Posterior vena cava (tissue), 2 donors: Measurements from ENCODE around the gene ETV6. TPM values are rescaled to one million over a fixed set of nuclear protein-coding genes. Genes with fewer than 3 reads are reported as not detected.

Source experiments
- DNase-seq: peaks from one replicate; pipeline ENCODE4 v3.0.0-alpha.2; 2020; ENCODE audit warnings: low spot score
- intact Hi-C, 2 donors: fragments of 100-400 bp; cut with DNase I; formaldehyde crosslinking; loops; one replicate each; pipeline versions ENCODE4 v1.14.1 to v1.14.2; 2022 to 2023
- total RNA-seq, 2 donors: library from RNA; stranded (reverse); fragmentation: NEBNext Ultra II Directional; extraction: Animal tissue kit (Norgen Biotek cat#: 25700); gene quantifications; one replicate each; pipeline ENCODE4 v1.2.1, GENCODE V29; 2021
- donor health status: DM: yes; HTN: yes; CAD: no.
- donor health status: DM: yes; HTN: yes; CAD: no.

ETV6 gene
- total RNA-seq, 2 donors from 2014 or later = 60.3 to 65.7 TPM

GRCh38 chr12:11638315-11638916 is 11.1 kb upstream of the ETV6 start:
- intact Hi-C loops = no loop called here
- no peak for DNase-seq

DNA sequence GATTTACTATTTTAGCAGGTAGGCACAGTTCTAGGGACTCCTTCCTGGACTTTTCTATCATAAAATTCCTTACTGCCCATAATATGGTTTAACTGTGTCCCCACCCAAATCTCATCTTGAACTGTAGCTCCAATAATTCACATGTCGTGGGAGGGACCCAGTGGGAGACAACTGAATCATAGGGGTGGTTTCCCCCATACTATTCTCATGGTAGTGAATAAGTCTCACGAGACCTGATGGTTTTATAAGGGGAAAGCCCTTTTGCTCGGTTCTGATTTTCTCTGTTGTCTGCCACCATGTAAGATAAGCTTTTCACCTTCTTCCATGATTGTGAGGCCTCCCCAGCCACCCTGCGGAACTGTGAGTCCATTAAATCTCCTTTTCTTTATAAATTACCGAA is 10.0 kb upstream of the ETV6 start:
- DNase-seq = no peak
- intact Hi-C loops = no loop called here

- no peak for DNase-seq
- intact Hi-C loops = loop anchor here in 1 of 2 donors (10.0 kb wide), 1 partner anchor 57 kb away; no protein-coding TSS in a partner anchor
These were observed 8.0 kb upstream of the ETV6 start for GRCh38 chr12:11641522-11641921.

DNA sequence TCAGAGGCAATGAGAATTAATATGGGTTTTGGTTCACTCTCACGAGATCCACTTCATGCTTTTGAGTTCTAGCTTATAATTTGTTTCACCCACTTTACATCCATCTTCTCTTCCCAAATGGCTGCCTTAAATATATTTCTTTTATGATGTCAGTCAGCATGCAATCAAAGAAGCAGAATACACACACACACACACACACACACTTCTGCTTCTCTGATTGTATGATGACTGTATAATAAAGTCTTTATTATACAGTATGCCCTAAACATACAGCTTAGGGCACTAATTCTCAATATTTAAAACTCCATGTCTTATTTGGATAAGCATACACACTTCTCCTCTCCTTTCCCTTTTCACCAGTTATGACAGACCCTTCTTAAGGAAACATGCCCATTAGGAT is 6.7 kb upstream of the ETV6 start:
- intact Hi-C loops = loop anchor here in 1 of 2 donors (10.0 kb wide), 1 partner anchor 58 kb away; no protein-coding TSS in a partner anchor

GRCh38 chr12:11645391-11645790 is 4.1 kb upstream of the ETV6 start:
- intact Hi-C loops = loop anchor here in 1 of 2 donors (10.0 kb wide), 1 partner anchor 61 kb away; no protein-coding TSS in a partner anchor

More for the DNA sequence above, 6.7 kb upstream of the ETV6 start:
- DNase-seq = no peak

DNA sequence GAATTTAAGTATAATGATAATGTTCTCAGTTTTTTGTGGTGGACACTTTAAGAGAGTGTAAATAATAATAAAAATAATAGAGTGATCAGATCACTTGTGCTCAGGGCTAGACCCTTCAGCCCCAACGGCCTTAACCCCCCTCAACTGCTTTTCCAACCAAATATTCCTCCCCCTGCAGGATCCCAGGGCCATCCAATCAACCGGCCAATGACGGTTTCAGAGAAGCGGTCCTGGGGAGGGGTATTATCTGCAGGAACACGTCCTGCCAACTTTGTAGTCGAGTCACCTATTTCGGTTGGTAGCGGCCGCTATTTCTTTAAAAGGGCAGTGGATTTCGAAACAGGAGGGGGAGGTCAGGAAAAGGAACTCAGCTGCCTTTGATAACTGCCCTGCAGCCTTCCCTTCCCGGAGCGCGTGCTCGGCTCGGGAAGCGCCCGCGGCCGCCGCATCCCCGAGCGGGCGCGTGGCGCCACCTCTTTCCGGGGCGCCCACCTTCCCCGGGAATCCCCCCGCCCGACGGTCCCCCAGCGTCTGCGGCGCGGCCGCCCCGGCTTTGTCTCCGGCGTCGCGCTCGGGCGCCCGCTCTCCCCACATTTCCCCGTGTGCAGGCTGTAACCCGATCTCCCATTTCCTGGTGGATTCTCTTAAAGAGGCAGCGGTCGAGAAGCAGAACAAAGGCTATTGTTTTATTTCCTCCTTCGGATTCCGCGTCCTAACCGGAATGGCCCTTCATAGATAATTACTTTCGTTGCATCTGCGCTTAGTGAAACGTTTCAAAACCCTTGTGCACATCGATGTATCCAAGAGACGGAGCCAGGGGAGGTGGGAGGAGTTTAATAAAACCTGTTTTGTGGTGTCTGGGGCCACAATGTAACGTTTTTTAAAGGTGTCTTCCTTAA is 711 bp upstream of the ETV6 start:
- DNase-seq = peak; percentile 84
- intact Hi-C loops = loop anchor here in 1 of 2 donors (10.0 kb wide), 1 partner anchor 64 kb away; no protein-coding TSS in a partner anchor

More at GRCh38 chr12:11645391-11645790, 4.1 kb upstream of the ETV6 start:
- DNase-seq = no peak

GRCh38 chr12:11650286-11651281 is 1.1 kb downstream of the ETV6 start:
- intact Hi-C loops = loop anchor here (5.0 to 10.0 kb wide), 3 partner anchors 102 to 237 kb away; no protein-coding TSS in a partner anchor

GRCh38 chr12:11651381-11651780 is 1.9 kb downstream of the ETV6 start:
- no peak for DNase-seq
- intact Hi-C loops = loop anchor here (5.0 to 10.0 kb wide), 3 partner anchors 101 to 236 kb away; no protein-coding TSS in a partner anchor

More at GRCh38 chr12:11650286-11651281, 1.1 kb downstream of the ETV6 start:
- DNase-seq = no peak

DNA sequence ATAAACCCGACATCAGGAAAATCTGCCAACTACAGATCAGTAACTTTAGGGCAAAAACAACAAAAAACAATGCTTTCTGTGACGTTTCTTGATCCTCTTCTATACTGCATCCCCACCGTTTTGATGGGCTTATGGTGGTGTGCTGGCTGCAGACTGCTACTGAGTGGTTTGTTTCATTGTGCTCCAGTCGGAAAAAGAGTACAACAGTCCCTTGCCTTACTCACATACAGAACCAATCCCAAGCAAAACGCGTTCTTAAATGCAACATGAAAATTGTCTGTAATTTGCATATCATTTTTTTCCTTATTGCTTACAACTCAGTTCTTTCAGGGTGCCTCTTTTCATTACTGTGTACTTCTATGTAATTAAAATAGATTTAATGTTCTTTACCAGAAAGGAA is 2.3 kb downstream of the ETV6 start:
- intact Hi-C loops = loop anchor here (5.0 to 10.0 kb wide), 3 partner anchors 101 to 236 kb away; no protein-coding TSS in a partner anchor
- no peak for DNase-seq

DNA sequence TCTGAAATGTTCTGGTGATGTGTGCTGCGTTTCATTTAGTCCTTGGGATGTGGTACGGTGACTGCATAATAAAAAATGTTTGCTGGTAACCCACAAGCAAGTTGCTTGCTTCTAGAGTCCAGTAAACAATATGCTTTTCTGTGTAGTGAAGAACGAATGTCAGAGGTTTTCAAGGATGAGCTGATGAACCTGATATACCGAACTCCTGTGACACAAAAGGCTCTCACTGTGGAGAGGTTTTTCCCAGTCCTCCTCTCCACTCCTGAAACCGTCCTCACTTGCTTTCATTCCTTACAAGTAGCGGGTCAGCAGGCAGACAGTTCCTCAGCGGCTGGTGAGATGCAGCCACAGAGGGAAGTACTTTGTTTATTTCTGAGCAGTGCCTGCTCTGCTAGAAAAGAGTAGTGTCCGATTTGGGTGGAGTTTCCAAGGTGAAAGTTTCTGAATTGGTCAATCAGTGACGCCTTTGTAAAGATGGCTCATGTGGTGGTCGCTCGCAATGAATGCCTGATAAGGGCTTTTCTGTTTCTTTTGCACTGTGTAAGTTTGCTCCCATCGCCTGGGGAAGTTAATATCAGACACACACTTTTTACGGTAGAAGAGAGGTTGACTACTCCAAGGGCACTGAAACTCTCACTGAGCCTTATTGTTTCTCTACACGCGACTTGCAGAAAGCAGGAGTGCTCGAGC is 3.0 kb downstream of the ETV6 start:
- peak; percentile 79 for DNase-seq
- intact Hi-C loops = loop anchor here (5.0 to 10.0 kb wide), 3 partner anchors 100 to 235 kb away; no protein-coding TSS in a partner anchor

DNA sequence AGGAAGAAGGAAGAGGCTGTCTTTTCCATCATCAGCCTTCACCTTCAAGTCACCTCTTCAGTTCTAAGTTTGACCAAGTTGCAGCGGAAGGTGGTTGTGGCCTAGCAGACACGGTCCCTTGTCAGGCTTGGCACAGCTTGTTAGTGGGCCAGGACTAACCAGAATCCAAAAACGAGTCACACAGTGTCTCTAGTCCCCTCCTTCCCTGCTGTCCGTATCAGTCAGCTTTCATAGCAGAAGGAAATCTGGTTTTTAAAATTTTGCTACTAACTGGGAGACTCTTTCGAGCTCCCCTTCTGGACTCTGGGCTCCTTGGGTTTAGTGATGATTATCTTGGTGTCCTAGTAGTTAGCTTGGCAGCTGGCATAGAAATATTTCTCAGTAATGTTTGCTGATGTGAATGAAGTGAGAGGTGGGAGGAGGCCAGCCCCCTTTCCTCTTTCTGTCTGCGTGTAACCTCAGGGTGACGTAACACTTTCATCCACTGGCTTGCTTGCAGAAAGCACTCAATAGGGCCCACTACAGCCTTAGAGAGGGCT is 3.8 kb downstream of the ETV6 start:
- DNase-seq = no peak
- intact Hi-C loops = loop anchor here (5.0 to 10.0 kb wide), 3 partner anchors 99 to 234 kb away; no protein-coding TSS in a partner anchor

GRCh38 chr12:11654338-11654737 is 4.9 kb downstream of the ETV6 start:
- DNase-seq = no peak
- intact Hi-C loops = loop anchor here (5.0 to 10.0 kb wide), 3 partner anchors 98 to 233 kb away; no protein-coding TSS in a partner anchor

GRCh38 chr12:11654802-11655201 is 5.3 kb downstream of the ETV6 start:
- DNase-seq = no peak
- intact Hi-C loops = loop anchor here (5.0 to 10.0 kb wide), 3 partner anchors 97 to 232 kb away; no protein-coding TSS in a partner anchor

GRCh38 chr12:11655842-11656241 is 6.4 kb downstream of the ETV6 start:
- intact Hi-C loops = loop anchor here in 1 of 2 donors (10.0 kb wide), 1 partner anchor 99 kb away; no protein-coding TSS in a partner anchor
- no peak for DNase-seq

DNA sequence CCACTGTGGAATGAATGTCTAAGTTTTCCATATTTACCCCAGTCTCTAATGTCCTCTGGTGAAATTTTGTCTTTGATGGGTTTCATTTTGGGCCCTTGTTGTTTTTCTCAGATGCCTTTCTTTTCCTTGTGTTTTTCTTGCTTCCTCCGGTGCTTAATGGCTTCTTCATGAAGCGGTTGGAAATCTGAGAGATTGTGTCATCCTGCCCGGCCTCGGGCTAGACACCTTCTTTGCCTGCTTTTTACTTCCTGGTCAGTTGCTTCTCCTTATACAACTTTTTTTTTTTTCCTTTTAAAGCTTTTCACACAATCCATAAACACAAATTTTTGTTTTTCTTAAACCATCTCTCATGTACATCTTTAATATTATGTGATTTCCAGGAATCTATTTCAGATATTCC is 7.1 kb downstream of the ETV6 start:
- no peak for DNase-seq
- intact Hi-C loops = loop anchor here in 1 of 2 donors (10.0 kb wide), 1 partner anchor 98 kb away; no protein-coding TSS in a partner anchor

DNA sequence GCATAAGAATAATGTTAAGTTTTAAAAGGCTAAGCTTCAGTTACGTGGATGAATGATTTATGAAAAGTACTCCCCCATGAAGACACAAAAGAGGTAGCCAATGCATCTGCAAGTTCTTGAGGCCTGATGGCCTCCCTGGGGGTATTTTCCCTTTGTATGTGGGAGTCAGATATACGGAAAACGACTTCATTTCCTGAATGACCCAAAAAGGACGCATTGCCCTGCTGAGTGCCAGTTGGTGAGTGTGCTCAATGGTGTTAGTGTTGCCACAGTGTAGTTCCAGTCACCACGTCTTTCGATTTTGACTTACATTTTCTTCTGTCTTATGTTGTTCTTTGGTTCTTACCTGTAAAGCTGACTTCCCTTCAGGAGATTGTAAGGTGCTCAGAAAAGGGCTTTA is 8.0 kb downstream of the ETV6 start:
- intact Hi-C loops = loop anchor here in 1 of 2 donors (10.0 kb wide), 1 partner anchor 97 kb away; no protein-coding TSS in a partner anchor
- DNase-seq = no peak

GRCh38 chr12:11658791-11659190 is 9.3 kb downstream of the ETV6 start:
- no peak for DNase-seq
- intact Hi-C loops = loop anchor here in 1 of 2 donors (10.0 kb wide), 1 partner anchor 96 kb away; no protein-coding TSS in a partner anchor
